ENCODE data around the gene MRPL57.
"Not testable (repeated sequence)": the region's sequence is repeated elsewhere in the genome, so short reads cannot be mapped to it uniquely, and the experiment has no call there.

Gene MRPL57

GRCh38 chr13:21186410-21186809 is 10.0 kb downstream of the MRPL57 start:
- H3K27ac ChIP-seq (ENCODE audit: low read depth, low read length, severe bottlenecking); H3K4me3 ChIP-seq (ENCODE audit: extremely low read depth, insufficient read depth, low read length, poor library complexity, severe bottlenecking); H3K4me1 ChIP-seq (ENCODE audit: control insufficient read depth, insufficient read depth, low read length, poor library complexity, severe bottlenecking); H3K36me3 ChIP-seq (ENCODE audit: control insufficient read depth, insufficient read depth, low read length); H3K9me3 ChIP-seq (ENCODE audit: control insufficient read depth, low read length): not testable (repeated sequence)
- 82 to 100% methylated on average over 5 of the region's 35 CpGs for WGBS, 2 experiments (ENCODE audit: insufficient coverage in 2 of 2)

DNA sequence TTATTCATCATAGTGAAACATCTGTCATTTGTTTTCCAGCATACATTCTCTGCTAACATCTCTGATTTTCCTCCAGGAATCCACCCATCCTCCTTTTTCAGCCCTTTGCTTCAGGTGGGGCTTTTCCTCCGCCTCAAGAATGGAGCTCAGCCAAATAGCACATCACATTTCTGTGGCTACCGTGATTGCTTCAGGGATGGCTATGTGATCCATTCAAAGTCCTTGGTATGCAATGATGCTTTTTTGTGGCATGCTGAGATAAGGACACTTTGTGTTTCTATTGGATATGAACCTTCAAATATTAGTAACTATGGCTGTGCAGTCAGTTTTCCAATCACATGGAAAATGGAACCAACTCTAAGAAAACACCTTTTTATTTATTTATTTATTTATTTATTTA is 18.3 kb downstream of the MRPL57 start:
- H3K27ac ChIP-seq (ENCODE audit: low read depth, low read length, severe bottlenecking); H3K36me3 ChIP-seq (ENCODE audit: control insufficient read depth, insufficient read depth, low read length); H3K4me3 ChIP-seq (ENCODE audit: extremely low read depth, insufficient read depth, low read length, poor library complexity, severe bottlenecking); H3K9me3 ChIP-seq (ENCODE audit: control insufficient read depth, low read length); H3K4me1 ChIP-seq (ENCODE audit: control insufficient read depth, insufficient read depth, low read length, poor library complexity, severe bottlenecking): not testable (repeated sequence)
- WGBS, 2 experiments (ENCODE audit: insufficient coverage in 2 of 2), result 88 to 100% methylated on average over 1 of the region's 2 CpGs

DNA sequence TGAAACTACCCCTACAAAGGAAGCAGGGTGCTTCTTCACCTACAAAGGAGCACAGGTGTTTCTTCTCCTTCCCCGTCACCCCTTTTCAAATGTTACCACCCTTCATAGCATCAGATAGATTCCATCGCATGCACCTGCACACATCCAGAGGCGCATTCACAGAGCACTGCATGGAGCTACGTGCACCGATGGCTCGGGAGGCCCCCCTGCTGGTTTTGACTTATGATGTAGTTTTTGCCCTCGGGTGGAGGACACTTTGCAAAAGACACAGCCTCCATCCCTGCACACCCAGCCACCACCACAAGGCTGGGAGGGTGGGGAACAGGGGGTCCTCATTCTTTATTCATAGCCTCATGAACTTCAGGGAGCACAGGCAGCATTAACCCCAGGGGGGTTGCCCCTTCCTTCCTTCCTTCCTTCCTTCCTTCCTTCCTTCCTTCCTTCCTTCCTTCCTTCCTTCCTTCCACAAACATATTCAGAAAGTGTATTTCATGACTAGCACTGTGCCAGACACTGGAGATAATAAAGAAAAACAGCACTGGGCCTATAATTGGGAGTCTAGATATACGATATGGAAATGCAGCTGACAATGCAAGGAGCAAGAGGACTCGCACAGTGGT is 21.3 kb downstream of the MRPL57 start:
- H3K9me3 ChIP-seq (ENCODE audit: control insufficient read depth, low read length), result peaks cover 14% of the 10 kb centered on the region
- WGBS, 2 experiments (ENCODE audit: insufficient coverage in 2 of 2), result 94 to 95% methylated on average over 3 to 6 of the region's 9 CpGs
- H3K4me3 ChIP-seq (ENCODE audit: extremely low read depth, insufficient read depth, low read length, poor library complexity, severe bottlenecking); H3K36me3 ChIP-seq (ENCODE audit: control insufficient read depth, insufficient read depth, low read length); H3K4me1 ChIP-seq (ENCODE audit: control insufficient read depth, insufficient read depth, low read length, poor library complexity, severe bottlenecking); H3K27ac ChIP-seq (ENCODE audit: low read depth, low read length, severe bottlenecking): not testable (repeated sequence)

- H3K9me3 ChIP-seq (ENCODE audit: control insufficient read depth, low read length), result peaks cover 14% of the 10 kb centered on the region
- H3K4me3 ChIP-seq (ENCODE audit: extremely low read depth, insufficient read depth, low read length, poor library complexity, severe bottlenecking); H3K27ac ChIP-seq (ENCODE audit: low read depth, low read length, severe bottlenecking); H3K36me3 ChIP-seq (ENCODE audit: control insufficient read depth, insufficient read depth, low read length); H3K4me1 ChIP-seq (ENCODE audit: control insufficient read depth, insufficient read depth, low read length, poor library complexity, severe bottlenecking): not testable (repeated sequence)
- WGBS, 2 experiments (ENCODE audit: insufficient coverage in 2 of 2), result 75 to 100% methylated on average over 1 to 2 of the region's 4 CpGs
Measured at GRCh38 chr13:21198391-21198790, 21.9 kb downstream of the MRPL57 start.

- not testable (repeated sequence) for H3K4me1 ChIP-seq (ENCODE audit: control insufficient read depth, insufficient read depth, low read length, poor library complexity, severe bottlenecking); H3K36me3 ChIP-seq (ENCODE audit: control insufficient read depth, insufficient read depth, low read length); H3K27ac ChIP-seq (ENCODE audit: low read depth, low read length, severe bottlenecking); H3K4me3 ChIP-seq (ENCODE audit: extremely low read depth, insufficient read depth, low read length, poor library complexity, severe bottlenecking)
- H3K9me3 ChIP-seq (ENCODE audit: control insufficient read depth, low read length), result peaks cover 14% of the 10 kb centered on the region
Measured at GRCh38 chr13:21201456-21202190, 25.2 kb downstream of the MRPL57 start.

- H3K36me3 ChIP-seq (ENCODE audit: control insufficient read depth, insufficient read depth, low read length), result no peaks in the 10 kb centered on the region
- H3K27ac ChIP-seq (ENCODE audit: low read depth, low read length, severe bottlenecking), result no peak overlapping the region
- H3K4me3 ChIP-seq (ENCODE audit: extremely low read depth, insufficient read depth, low read length, poor library complexity, severe bottlenecking), result no peak overlapping the region
- WGBS, 2 experiments (ENCODE audit: insufficient coverage in 2 of 2), result 92 to 100% methylated on average over 1 to 2 of the region's 3 CpGs
- H3K4me1 ChIP-seq (ENCODE audit: control insufficient read depth, insufficient read depth, low read length, poor library complexity, severe bottlenecking), result no peaks in the 10 kb centered on the region
- H3K9me3 ChIP-seq (ENCODE audit: control insufficient read depth, low read length), result peaks cover 14% of the 10 kb centered on the region
Measured at GRCh38 chr13:21202767-21203531, 26.5 kb downstream of the MRPL57 start.

- no peaks in the 10 kb centered on the region for H3K36me3 ChIP-seq (ENCODE audit: control insufficient read depth, insufficient read depth, low read length)
- H3K4me1 ChIP-seq (ENCODE audit: control insufficient read depth, insufficient read depth, low read length, poor library complexity, severe bottlenecking), result no peaks in the 10 kb centered on the region
- H3K9me3 ChIP-seq (ENCODE audit: control insufficient read depth, low read length), result peaks cover 7% of the 10 kb centered on the region
- H3K27ac ChIP-seq (ENCODE audit: low read depth, low read length, severe bottlenecking), result no peak overlapping the region
- no peak overlapping the region for H3K4me3 ChIP-seq (ENCODE audit: extremely low read depth, insufficient read depth, low read length, poor library complexity, severe bottlenecking)
- 70 to 92% methylated on average over 2 of the region's 3 CpGs for WGBS, 2 experiments (ENCODE audit: insufficient coverage in 2 of 2)
Measured at GRCh38 chr13:21208652-21209154, 32.2 kb downstream of the MRPL57 start.

GRCh38 chr13:21212138-21212775 is 35.8 kb downstream of the MRPL57 start:
- Histone ChIP-seq H3K4me3 (ENCODE audit: extremely low read depth, insufficient read depth, low read length, poor library complexity, severe bottlenecking) (no peak overlapping the region), H3K9me3 (ENCODE audit: control insufficient read depth, low read length) (peaks cover 7% of the 10 kb centered on the region), H3K36me3 (ENCODE audit: control insufficient read depth, insufficient read depth, low read length) (no peaks in the 10 kb centered on the region), H3K4me1 (ENCODE audit: control insufficient read depth, insufficient read depth, low read length, poor library complexity, severe bottlenecking) (no peaks in the 10 kb centered on the region), H3K27ac (ENCODE audit: low read depth, low read length, severe bottlenecking) (no peak overlapping the region)
- 87% methylated on average over 6 to 7 of the region's 7 CpGs for WGBS, 2 experiments (ENCODE audit: insufficient coverage in 2 of 2)

DNA sequence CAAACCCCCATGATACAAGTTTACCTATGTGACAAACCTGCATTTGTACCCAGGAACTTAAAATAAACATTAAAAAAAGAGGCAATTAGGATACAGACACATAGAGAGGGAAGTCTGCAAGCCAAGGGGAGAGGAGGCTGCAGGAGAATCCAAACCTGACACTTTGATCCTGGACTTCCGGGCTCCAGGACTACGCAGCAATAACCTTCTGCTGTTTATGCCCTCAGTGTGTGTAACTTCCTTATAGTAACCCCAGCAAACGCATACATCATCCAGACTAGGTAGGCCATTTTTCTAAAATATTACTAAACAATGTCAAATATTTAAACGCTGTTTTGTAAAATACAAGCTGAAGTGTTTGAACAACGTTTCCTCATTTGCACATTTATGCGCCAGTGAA is 39.0 kb downstream of the MRPL57 start:
- H3K4me1 ChIP-seq (ENCODE audit: control insufficient read depth, insufficient read depth, low read length, poor library complexity, severe bottlenecking); H3K36me3 ChIP-seq (ENCODE audit: control insufficient read depth, insufficient read depth, low read length); H3K9me3 ChIP-seq (ENCODE audit: control insufficient read depth, low read length); H3K27ac ChIP-seq (ENCODE audit: low read depth, low read length, severe bottlenecking); H3K4me3 ChIP-seq (ENCODE audit: extremely low read depth, insufficient read depth, low read length, poor library complexity, severe bottlenecking): not testable (repeated sequence)
- WGBS, 2 experiments (ENCODE audit: insufficient coverage in 2 of 2), result no CpG with 5 or more reads among the region's 6 CpGs

- Histone ChIP-seq H3K27ac (ENCODE audit: low read depth, low read length, severe bottlenecking) (no peak overlapping the region), H3K36me3 (ENCODE audit: control insufficient read depth, insufficient read depth, low read length) (no peaks in the 10 kb centered on the region), H3K4me1 (ENCODE audit: control insufficient read depth, insufficient read depth, low read length, poor library complexity, severe bottlenecking) (no peaks in the 10 kb centered on the region), H3K9me3 (ENCODE audit: control insufficient read depth, low read length) (peaks cover 9% of the 10 kb centered on the region), H3K4me3 (ENCODE audit: extremely low read depth, insufficient read depth, low read length, poor library complexity, severe bottlenecking) (no peak overlapping the region)
- WGBS, 2 experiments (ENCODE audit: insufficient coverage in 2 of 2), result 54 to 69% methylated on average over 13 of the region's 13 CpGs
Measured at GRCh38 chr13:21216332-21216731, 39.9 kb downstream of the MRPL57 start.
